NCI-H1417 treated with DMSO at 0.1 percent for 48 hours (cell line): ENCODE data around the gene ZNF425.
"Not testable (repeated sequence)": the region's sequence is repeated elsewhere in the genome, so short reads cannot be mapped to it uniquely, and the experiment has no call there.

ENCODE experiments used
- DNase-seq: peaks from one replicate; lab custom pipeline; 2025; lab: John Stamatoyannopoulos, UW

ZNF425 gene

GRCh38 chr7:149130572-149131198 is 4.6 kb upstream of the ZNF425 start:
- no peak for DNase-seq

DNA sequence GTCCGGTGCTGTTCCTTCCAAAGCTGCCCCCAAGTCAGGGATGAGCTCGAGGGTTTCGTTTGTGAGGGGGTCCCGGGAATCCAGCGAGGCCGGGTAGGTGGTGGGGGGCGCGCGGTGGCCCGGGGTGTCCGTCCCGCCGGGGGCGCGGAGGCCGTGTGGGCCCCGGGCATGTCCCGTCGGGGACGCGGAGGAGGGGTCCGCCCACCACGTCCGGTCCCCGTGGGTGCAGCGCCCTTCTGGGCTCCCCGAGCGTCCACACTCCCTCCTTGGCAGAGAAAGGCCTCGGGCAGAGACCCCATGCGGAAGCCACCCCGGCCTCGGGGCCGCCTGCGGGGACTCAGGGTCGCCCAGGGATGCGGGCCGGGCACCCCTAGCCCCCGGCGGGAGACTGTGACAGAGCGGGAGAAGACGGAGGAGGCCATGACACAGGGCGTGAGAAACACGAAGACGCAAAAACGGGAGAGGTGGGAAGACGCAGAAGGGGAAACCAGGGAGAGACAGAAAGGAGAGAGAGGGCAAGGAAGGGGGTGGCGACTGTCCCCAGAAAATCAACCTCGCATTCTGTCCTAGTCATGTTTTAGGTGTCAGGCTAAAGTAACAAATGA is 640 bp upstream of the ZNF425 start:
- no peak for DNase-seq

- no peak for DNase-seq
Measured at GRCh38 chr7:149125189-149125862, 798 bp downstream of the ZNF425 start.

GRCh38 chr7:149109969-149110368 is 16.2 kb downstream of the ZNF425 start:
- DNase-seq = no peak

DNA sequence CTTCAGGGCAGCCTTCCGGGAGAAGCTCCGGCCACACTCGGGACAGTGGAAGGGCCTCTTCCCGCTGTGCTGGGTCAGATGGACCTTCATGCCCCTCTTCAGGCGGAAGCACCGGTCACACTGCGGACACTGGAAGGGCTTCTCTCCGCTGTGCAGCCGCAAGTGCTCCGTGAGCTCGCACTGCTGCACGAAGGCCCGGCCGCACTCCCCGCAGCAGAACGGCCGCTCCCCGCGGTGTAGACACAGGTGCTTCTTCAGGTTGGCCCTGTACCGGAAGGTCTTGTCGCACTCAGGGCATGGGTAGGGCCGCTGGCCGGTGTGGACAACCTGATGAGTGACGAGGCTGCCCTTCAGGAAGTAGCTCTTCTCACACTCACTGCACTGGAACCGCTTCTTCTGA is 21.4 kb downstream of the ZNF425 start:
- no peak for DNase-seq

DNA sequence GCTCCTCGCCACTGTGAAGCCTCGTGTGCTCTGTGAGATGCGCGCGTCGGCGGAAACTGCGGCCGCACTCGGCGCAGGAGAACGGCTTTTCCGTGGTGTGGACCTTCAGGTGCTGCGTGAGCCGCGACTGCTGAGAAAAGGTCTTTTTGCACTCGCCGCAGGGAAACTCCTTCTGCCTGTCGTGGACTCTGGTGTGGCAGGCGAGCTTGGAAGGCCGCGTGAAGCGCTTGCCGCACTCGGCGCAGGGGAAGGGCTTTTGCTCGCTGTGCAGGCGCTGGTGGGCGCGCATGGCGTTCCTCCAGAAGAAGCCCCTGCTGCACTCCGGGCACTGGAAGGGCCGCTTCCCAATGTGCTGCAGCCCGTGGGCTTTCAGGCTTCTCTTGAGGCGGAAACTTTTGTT is 21.9 kb downstream of the ZNF425 start:
- DNase-seq = no peak

- DNase-seq = no peak
Measured at GRCh38 chr7:149103424-149103823, 22.7 kb downstream of the ZNF425 start.

GRCh38 chr7:149102666-149103065 is 23.5 kb downstream of the ZNF425 start:
- no peak for DNase-seq

DNA sequence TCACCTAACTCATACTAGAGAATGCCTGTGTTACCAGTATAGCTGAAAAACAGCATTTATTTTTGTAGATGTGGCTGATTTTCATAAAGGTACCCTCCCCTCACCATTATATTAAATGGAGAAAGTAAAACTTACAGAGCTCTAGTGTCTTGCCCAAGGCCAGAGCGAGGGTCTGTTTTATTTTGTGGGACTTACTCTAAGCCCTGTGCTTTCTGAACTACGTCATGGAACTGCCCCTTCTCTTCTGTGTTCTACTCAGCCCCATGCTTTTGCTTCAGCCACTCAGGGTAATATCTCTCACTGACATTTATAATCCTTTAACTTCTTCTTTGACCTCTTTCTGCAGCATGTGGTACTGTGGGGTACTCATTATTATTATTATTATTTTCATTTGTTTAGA is 25.3 kb downstream of the ZNF425 start:
- no peak for DNase-seq

GRCh38 chr7:149099058-149099457 is 27.1 kb downstream of the ZNF425 start:
- no peak for DNase-seq

DNA sequence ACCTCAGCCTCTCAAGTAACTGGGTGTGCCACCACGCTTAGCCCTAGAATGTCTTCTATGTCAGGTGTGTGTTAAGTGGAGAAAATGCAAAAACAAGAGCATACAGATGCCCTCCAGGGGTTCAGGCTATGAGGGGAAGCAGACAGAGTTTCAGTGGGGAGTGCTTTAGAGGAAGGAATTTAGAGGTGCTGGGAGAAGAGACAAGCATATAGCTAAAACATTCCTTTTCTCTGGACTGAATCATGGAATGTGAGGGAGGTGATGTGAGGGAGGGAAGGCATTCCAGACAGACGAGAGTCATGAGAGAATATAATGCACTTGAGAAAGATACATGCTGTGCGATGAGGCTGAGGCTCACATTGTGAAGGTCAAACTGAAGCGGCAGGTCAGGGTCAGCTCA is 29.0 kb downstream of the ZNF425 start:
- no peak for DNase-seq

GRCh38 chr7:149093228-149093627 is 32.9 kb downstream of the ZNF425 start:
- no peak for DNase-seq

DNA sequence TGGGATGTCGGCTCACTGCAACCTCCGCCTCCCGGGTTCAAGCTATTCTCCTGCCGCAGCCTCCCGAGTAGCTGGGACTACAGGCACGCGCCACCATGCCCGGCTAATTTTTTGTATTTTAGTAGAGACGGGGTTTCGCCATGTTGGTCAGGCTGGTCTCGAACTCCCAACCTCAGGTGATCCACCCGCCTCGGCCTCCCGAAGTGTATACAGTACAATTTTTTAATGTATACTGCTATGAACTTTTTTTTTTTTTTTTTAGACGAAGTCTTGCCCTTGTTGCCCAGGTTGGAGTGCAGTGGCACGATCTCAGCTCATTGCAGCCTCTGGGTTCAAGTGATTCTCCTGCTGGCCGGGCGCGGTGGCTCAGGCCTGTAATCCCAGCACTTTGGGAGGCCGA is 33.9 kb downstream of the ZNF425 start:
- not testable (repeated sequence) for DNase-seq

DNA sequence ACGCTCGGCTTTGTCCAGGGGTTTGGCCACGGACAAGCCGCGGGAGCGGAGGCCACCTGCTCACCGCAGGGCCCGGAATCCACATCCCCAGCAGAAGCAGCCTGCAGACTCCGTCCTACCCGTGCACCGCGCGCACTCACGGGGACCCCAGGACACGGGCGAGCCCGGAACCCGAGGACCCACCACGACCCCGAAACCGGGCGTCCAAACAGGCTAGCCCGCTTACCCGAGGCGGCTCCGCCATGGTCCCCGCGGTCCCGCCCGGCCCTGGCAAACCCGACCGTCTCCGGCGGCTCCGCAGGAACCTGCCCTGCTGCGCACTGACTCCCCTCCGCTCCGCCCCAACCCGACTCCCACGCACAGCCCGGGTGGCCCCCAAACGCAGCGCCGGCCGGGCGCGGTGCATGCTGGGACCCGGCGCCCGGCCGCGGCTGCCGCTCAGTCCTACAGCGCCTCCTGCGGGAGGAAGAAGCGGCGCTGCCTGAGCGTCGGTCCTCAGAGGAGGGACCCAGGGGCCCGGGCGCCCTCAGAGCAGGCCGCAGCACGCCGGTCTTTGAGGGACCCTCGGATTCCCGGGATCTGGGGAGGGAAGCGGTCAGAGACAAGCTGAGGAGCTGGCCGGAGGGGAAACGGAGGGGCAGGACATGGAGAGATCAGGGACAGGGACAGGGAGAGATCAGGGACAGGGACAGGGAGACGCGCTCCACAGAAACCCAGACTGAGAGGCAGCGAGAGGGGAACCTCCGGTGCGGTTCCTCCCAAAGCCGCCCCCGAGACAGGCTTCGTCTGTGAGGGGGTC is 35.5 kb downstream of the ZNF425 start, which contains the start of gene ZNF786:
Gene ZNF786, minus strand, starts transcription at position 322 of the 799 bp plus-strand sequence. Its CDS starts 78 bp downstream, at position 244.
- DNase-seq = peak; percentile 58

DNA sequence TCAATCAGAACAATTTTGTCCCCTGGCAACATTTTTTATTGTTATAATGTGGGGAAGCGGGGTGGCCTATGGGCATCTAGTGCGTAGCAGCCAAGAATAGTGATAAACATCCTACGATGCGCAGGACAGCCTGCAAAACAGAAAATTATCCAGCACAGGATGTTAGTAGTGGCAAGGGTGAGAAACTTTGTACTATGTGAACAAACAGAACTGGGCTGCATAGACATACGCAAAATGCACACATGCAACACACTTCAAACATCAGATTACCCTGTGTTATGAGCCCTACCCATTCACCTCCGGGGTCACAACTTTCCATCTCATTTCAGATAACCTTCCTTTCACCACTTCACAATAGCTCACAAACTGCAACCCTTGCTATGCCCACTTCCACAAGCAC is 38.7 kb downstream of the ZNF425 start:
- no peak for DNase-seq

DNA sequence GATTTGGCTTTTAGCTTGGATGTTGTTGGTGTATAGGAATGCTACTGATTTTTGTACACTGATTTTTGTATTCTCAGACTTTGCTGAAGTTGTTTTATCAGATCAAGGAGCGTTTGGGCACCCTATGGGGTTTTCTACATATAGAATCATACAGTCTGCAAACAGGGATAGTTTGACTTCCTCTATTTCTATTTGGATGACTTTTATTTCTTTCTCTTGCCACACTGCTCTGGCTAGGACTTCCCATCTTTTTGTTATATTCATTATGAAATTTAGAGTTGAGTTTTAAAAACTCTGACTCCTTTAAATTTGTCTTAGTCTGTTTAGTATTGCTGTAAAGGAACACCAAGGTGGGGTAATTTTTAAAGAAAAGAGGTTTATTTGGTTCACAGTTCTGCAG is 40.3 kb downstream of the ZNF425 start:
- DNase-seq = no peak

- no peak for DNase-seq
Measured at GRCh38 chr7:149084407-149084806, 41.7 kb downstream of the ZNF425 start.

DNA sequence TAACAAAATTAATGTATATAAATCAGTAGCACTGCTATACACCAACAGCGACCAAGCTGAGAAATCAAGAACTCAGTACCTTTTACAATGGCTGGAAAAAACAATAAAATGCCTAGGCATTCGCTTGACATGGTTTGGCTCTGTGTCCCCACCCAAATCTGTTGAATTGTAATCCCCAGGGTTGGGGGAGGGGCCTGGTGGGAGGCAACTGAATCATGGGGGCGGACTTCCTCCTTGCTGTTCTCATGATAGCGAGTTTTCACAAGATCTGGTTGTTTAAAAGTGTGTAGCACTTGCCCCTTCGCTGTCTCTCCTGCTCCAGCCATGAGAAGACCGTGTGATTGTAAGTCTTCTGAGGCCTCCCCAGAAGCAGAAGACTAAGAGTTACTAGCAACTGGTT is 44.2 kb downstream of the ZNF425 start:
- DNase-seq = no peak

GRCh38 chr7:149077594-149077993 is 48.5 kb downstream of the ZNF425 start:
- DNase-seq = no peak

DNA sequence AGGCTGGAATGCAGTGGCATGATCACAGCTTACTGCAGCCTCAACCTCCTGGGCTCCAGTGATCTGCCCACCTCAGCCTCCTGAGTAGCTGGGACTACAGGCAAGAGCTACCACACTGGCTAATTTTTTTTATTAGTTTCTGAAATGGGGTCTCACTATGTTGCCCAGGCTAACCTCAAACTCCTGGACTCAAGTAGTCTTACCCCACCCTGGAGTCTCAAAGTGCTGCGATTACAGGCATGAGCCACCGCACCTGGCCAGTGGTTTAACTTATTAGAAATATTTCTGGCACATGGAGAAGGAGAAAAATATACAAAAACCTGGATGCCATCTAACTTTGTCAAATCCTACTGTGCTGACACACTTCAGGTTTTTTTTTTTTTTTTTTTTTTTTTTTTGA is 50.8 kb downstream of the ZNF425 start:
- no peak for DNase-seq

GRCh38 chr7:149074116-149074885 is 51.8 kb downstream of the ZNF425 start:
- no peak for DNase-seq

DNA sequence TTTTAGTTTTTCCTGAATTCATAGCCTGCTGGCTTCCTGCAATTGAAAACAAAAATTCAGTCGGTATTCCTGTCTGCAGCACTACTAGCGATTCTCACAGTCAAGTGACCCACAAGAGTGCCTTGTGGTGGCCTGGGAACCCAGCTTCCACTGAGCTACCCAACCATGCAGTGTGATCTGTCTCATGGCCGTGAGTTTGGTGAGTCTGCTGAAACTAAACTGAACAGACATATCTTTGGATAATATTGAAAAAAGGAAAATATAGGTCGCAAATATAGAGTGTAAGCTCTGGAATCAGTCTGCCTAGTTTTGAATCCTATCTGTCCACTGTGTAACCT is 53.7 kb downstream of the ZNF425 start:
- no peak for DNase-seq
